ENCODE data around the gene BANK1. TPM values are rescaled to one million over a fixed set of nuclear protein-coding genes. Genes with fewer than 3 reads are reported as not detected.

Gene BANK1
- total and polyA plus RNA-seq, 4 experiments from 2014 or later = 0.11 to 4.6 TPM; not detected in 2

- no peaks in the 10 kb centered on the region for H3K4me1 ChIP-seq (ENCODE audit: insufficient read depth, low read length)
- ChIA-PET POLR2A (ENCODE audit: partially characterized antibody) (no interaction called here), CTCF (ENCODE audit: partially characterized antibody) (no interaction called here)
- peaks cover 6 to 7% of the 10 kb centered on the region in 2 donors for H3K27me3 Mint-ChIP-seq
- peaks cover 0 to 2% (median 0%) of the 10 kb centered on the region in 8 donors for H3K9me3 Mint-ChIP-seq
- no peaks in the 10 kb centered on the region for H3K27me3 ChIP-seq (ENCODE audit: insufficient read depth, low read length)
- H3K27ac ChIP-seq (ENCODE audit: low read depth, low read length) = no peak overlapping the region
- DNase-seq = no peak
- no peak overlapping the region for H3K27ac Mint-ChIP-seq
- no peaks in the 10 kb centered on the region for H3K4me1 Mint-ChIP-seq
- intact Hi-C loops (cut with micrococcal nuclease) = no loop called here
- no peaks in the 10 kb centered on the region for H3K36me3 ChIP-seq (ENCODE audit: insufficient read depth, low read length)
- no peaks in the 10 kb centered on the region for H3K36me3 Mint-ChIP-seq
- no peak overlapping the region for H3K4me3 Mint-ChIP-seq
- no peak overlapping the region for H3K4me3 ChIP-seq (ENCODE audit: low read length in 2 of 2)
- H3K9me3 ChIP-seq (ENCODE audit: control insufficient read depth in 1 of 2, low read length in 2 of 2) = no peaks in the 10 kb centered on the region
Observed at GRCh38 chr4:101807351-101807750, 16.8 kb downstream of the BANK1 start.

- Mint-ChIP-seq H3K9me3 (peaks cover 0 to 2% (median 0%) of the 10 kb centered on the region in 8 donors), H3K27ac (no peak overlapping the region), H3K27me3 (peaks cover 0 to 3% of the 10 kb centered on the region in 2 donors), H3K4me1 (no peaks in the 10 kb centered on the region), H3K4me3 (no peak overlapping the region), H3K36me3 (no peaks in the 10 kb centered on the region)
- intact Hi-C loops (cut with micrococcal nuclease) = no loop called here
- no peak overlapping the region for H3K4me3 ChIP-seq (ENCODE audit: low read length in 2 of 2)
- ChIA-PET POLR2A (ENCODE audit: partially characterized antibody) (no interaction called here), CTCF (ENCODE audit: partially characterized antibody) (no interaction called here)
- no peak for DNase-seq
- H3K9me3 ChIP-seq (ENCODE audit: control insufficient read depth in 1 of 2, low read length in 2 of 2) = no peaks in the 10 kb centered on the region
- H3K4me1 ChIP-seq (ENCODE audit: insufficient read depth, low read length) = no peaks in the 10 kb centered on the region
- no peaks in the 10 kb centered on the region for H3K36me3 ChIP-seq (ENCODE audit: insufficient read depth, low read length)
- no peaks in the 10 kb centered on the region for H3K27me3 ChIP-seq (ENCODE audit: insufficient read depth, low read length)
- no peak overlapping the region for H3K27ac ChIP-seq (ENCODE audit: low read depth, low read length)
Observed at GRCh38 chr4:101813604-101814003, 23.1 kb downstream of the BANK1 start.

- Histone ChIP-seq H3K9me3 (ENCODE audit: control insufficient read depth in 1 of 2, low read length in 2 of 2) (no peaks in the 10 kb centered on the region), H3K36me3 (ENCODE audit: insufficient read depth, low read length) (no peaks in the 10 kb centered on the region), H3K4me1 (ENCODE audit: insufficient read depth, low read length) (no peaks in the 10 kb centered on the region), H3K27ac (ENCODE audit: low read depth, low read length) (no peak overlapping the region), H3K27me3 (ENCODE audit: insufficient read depth, low read length) (no peaks in the 10 kb centered on the region), H3K4me3 (ENCODE audit: low read length in 2 of 2) (no peak overlapping the region)
- no peak for DNase-seq
- ChIA-PET CTCF (ENCODE audit: partially characterized antibody) (no interaction called here), POLR2A (ENCODE audit: partially characterized antibody) (no interaction called here)
- Mint-ChIP-seq H3K4me1 (no peaks in the 10 kb centered on the region), H3K27me3 (no peaks in the 10 kb centered on the region), H3K27ac (no peak overlapping the region), H3K9me3 (peaks cover 0 to 11% (median 5%) of the 10 kb centered on the region in 8 donors), H3K36me3 (no peaks in the 10 kb centered on the region), H3K4me3 (no peak overlapping the region)
- intact Hi-C loops (cut with micrococcal nuclease) = no loop called here
Observed at GRCh38 chr4:101818362-101818761, 27.8 kb downstream of the BANK1 start.

GRCh38 chr4:101823864-101824263, 33.3 kb downstream of the BANK1 start:
- POLR2A ChIA-PET (ENCODE audit: partially characterized antibody) = no interaction called here
- intact Hi-C loops (cut with micrococcal nuclease) = no loop called here
- Histone ChIP-seq H3K27me3 (ENCODE audit: insufficient read depth, low read length) (no peaks in the 10 kb centered on the region), H3K4me1 (ENCODE audit: insufficient read depth, low read length) (no peaks in the 10 kb centered on the region), H3K9me3 (ENCODE audit: control insufficient read depth in 1 of 2, low read length in 2 of 2) (no peaks in the 10 kb centered on the region), H3K4me3 (ENCODE audit: low read length in 2 of 2) (no peak overlapping the region), H3K27ac (ENCODE audit: low read depth, low read length) (no peak overlapping the region), H3K36me3 (ENCODE audit: insufficient read depth, low read length) (no peaks in the 10 kb centered on the region)
- no peak overlapping the region for H3K4me3 Mint-ChIP-seq
- no peaks in the 10 kb centered on the region for H3K36me3 Mint-ChIP-seq
- peaks cover 0 to 11% (median 5%) of the 10 kb centered on the region in 8 donors for H3K9me3 Mint-ChIP-seq
- H3K4me1 Mint-ChIP-seq = no peaks in the 10 kb centered on the region
- DNase-seq = no peak
- CTCF ChIA-PET (ENCODE audit: partially characterized antibody) = no interaction called here
- H3K27ac Mint-ChIP-seq = no peak overlapping the region
- H3K27me3 Mint-ChIP-seq = no peaks in the 10 kb centered on the region

- Mint-ChIP-seq H3K27ac (no peak overlapping the region), H3K36me3 (no peaks in the 10 kb centered on the region), H3K4me1 (no peaks in the 10 kb centered on the region), H3K27me3 (no peaks in the 10 kb centered on the region), H3K9me3 (peaks cover 0 to 11% (median 5%) of the 10 kb centered on the region in 8 donors), H3K4me3 (no peak overlapping the region)
- H3K4me3 ChIP-seq (ENCODE audit: low read length in 2 of 2) = no peak overlapping the region
- H3K36me3 ChIP-seq (ENCODE audit: insufficient read depth, low read length) = no peaks in the 10 kb centered on the region
- intact Hi-C loops (cut with micrococcal nuclease) = no loop called here
- ChIA-PET CTCF (ENCODE audit: partially characterized antibody) (no interaction called here), POLR2A (ENCODE audit: partially characterized antibody) (no interaction called here)
- H3K27me3 ChIP-seq (ENCODE audit: insufficient read depth, low read length) = no peaks in the 10 kb centered on the region
- H3K9me3 ChIP-seq (ENCODE audit: control insufficient read depth in 1 of 2, low read length in 2 of 2) = no peaks in the 10 kb centered on the region
- no peak overlapping the region for H3K27ac ChIP-seq (ENCODE audit: low read depth, low read length)
- no peaks in the 10 kb centered on the region for H3K4me1 ChIP-seq (ENCODE audit: insufficient read depth, low read length)
- no peak for DNase-seq
Observed at GRCh38 chr4:101824500-101824899, 34.0 kb downstream of the BANK1 start.

- H3K9me3 ChIP-seq (ENCODE audit: control insufficient read depth in 1 of 2, low read length in 2 of 2) = no peaks in the 10 kb centered on the region
- no peaks in the 10 kb centered on the region for H3K36me3 ChIP-seq (ENCODE audit: insufficient read depth, low read length)
- no peak overlapping the region for H3K4me3 Mint-ChIP-seq
- no peaks in the 10 kb centered on the region for H3K36me3 Mint-ChIP-seq
- no peak overlapping the region for H3K4me3 ChIP-seq (ENCODE audit: low read length in 2 of 2)
- H3K27me3 ChIP-seq (ENCODE audit: insufficient read depth, low read length) = no peaks in the 10 kb centered on the region
- no peaks in the 10 kb centered on the region for H3K4me1 ChIP-seq (ENCODE audit: insufficient read depth, low read length)
- no peaks in the 10 kb centered on the region for H3K4me1 Mint-ChIP-seq
- no peak for DNase-seq
- POLR2A ChIA-PET (ENCODE audit: partially characterized antibody) = no interaction called here
- no peak overlapping the region for H3K27ac ChIP-seq (ENCODE audit: low read depth, low read length)
- intact Hi-C loops (cut with micrococcal nuclease) = no loop called here
- no peak overlapping the region for H3K27ac Mint-ChIP-seq
- H3K9me3 Mint-ChIP-seq = peaks cover 0 to 6% (median 3%) of the 10 kb centered on the region in 8 donors
- H3K27me3 Mint-ChIP-seq = no peaks in the 10 kb centered on the region
- CTCF ChIA-PET (ENCODE audit: partially characterized antibody) = no interaction called here
Observed at GRCh38 chr4:101825953-101826352, 35.4 kb downstream of the BANK1 start.

- DNase-seq = no peak
- no peaks in the 10 kb centered on the region for H3K36me3 Mint-ChIP-seq
- Histone ChIP-seq H3K27me3 (ENCODE audit: insufficient read depth, low read length) (no peaks in the 10 kb centered on the region), H3K4me1 (ENCODE audit: insufficient read depth, low read length) (no peaks in the 10 kb centered on the region), H3K9me3 (ENCODE audit: control insufficient read depth in 1 of 2, low read length in 2 of 2) (no peaks in the 10 kb centered on the region), H3K4me3 (ENCODE audit: low read length in 2 of 2) (no peak overlapping the region), H3K27ac (ENCODE audit: low read depth, low read length) (no peak overlapping the region), H3K36me3 (ENCODE audit: insufficient read depth, low read length) (no peaks in the 10 kb centered on the region)
- H3K27ac Mint-ChIP-seq = no peak overlapping the region
- H3K4me3 Mint-ChIP-seq = no peak overlapping the region
- H3K27me3 Mint-ChIP-seq = peaks cover 2 to 6% of the 10 kb centered on the region in 2 donors
- CTCF ChIA-PET (ENCODE audit: partially characterized antibody) = no interaction called here
- intact Hi-C loops (cut with micrococcal nuclease) = no loop called here
- no peaks in the 10 kb centered on the region for H3K4me1 Mint-ChIP-seq
- H3K9me3 Mint-ChIP-seq = no peaks in the 10 kb centered on the region
- POLR2A ChIA-PET (ENCODE audit: partially characterized antibody) = no interaction called here
Observed at GRCh38 chr4:101831816-101832215, 41.3 kb downstream of the BANK1 start.

- no peak for DNase-seq
- Mint-ChIP-seq H3K9me3 (no peaks in the 10 kb centered on the region), H3K4me3 (no peak overlapping the region), H3K27ac (no peak overlapping the region), H3K4me1 (no peaks in the 10 kb centered on the region), H3K27me3 (peaks cover 4 to 6% of the 10 kb centered on the region in 2 donors), H3K36me3 (no peaks in the 10 kb centered on the region)
- Histone ChIP-seq H3K9me3 (ENCODE audit: control insufficient read depth in 1 of 2, low read length in 2 of 2) (no peaks in the 10 kb centered on the region), H3K4me3 (ENCODE audit: low read length in 2 of 2) (no peak overlapping the region), H3K4me1 (ENCODE audit: insufficient read depth, low read length) (no peaks in the 10 kb centered on the region), H3K27ac (ENCODE audit: low read depth, low read length) (no peak overlapping the region), H3K27me3 (ENCODE audit: insufficient read depth, low read length) (no peaks in the 10 kb centered on the region), H3K36me3 (ENCODE audit: insufficient read depth, low read length) (no peaks in the 10 kb centered on the region)
- ChIA-PET POLR2A (ENCODE audit: partially characterized antibody) (no interaction called here), CTCF (ENCODE audit: partially characterized antibody) (no interaction called here)
- intact Hi-C loops (cut with micrococcal nuclease) = no loop called here
Observed at GRCh38 chr4:101833480-101833879, 43.0 kb downstream of the BANK1 start.

Measured in CD4-positive, alpha-beta memory T cell (primary cell).